GM18498 (cell line): ENCODE results near the gene EPHA7.

ENCODE experiments used
- ATAC-seq: cut with Tn5 transposase; IDR thresholded peaks from one replicate; pipeline ENCODE4 v1.9.1; 2021; ENCODE audit warnings: mild to moderate bottlenecking, moderate library complexity; ENCODE audit not compliant: unreplicated experiment

Gene EPHA7

DNA sequence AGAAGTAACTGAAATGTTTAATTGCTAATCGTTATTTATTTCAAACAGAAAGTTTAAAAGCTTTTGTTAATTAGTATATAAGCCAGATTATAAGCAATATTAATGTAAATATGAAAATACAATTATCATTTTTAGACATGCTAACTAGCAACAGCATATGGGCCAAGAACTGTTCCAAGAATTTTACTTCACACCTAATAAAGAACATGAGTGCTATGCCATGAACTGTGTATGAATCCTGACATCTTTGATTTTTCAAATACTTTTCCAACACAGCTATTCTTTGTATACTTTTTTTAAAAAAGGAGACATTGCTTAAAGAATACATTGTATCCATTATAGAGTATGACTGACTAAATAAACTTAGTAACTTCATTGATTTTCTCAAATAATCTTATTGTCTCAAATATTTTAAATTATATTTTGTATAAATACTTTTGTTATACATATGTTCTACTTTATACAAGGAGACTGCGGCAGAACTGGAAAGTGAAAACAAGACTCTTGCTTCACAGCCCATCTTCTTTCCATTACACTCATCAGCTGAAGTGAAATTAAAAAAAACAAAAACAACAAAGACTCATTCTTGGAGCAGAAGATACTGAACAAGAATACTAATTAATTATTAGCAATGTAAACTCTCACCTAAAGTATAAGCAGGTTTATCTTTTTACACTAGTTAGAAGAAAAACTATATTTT lies 89.9 kb downstream of the EPHA7 start:
- no peak for ATAC-seq

DNA sequence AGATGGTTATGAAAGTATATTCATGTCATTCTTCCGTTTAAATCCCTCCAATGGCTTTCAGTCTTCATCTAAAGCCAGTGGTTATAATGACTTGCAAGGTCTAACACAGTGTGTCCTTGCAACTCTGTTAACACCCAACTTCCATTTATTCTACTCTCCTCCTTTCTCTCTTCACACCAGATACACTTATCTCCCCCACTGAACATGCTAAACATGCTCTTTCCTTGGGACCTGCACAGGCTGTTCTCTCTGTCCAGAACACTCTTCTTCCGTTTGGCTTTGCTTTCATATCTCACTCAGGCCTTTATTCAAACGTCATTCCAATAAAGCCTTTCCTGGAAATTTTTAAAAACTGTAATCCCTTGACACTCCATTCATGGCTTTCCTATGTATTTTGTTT lies 91.5 kb downstream of the EPHA7 start:
- no peak for ATAC-seq

DNA sequence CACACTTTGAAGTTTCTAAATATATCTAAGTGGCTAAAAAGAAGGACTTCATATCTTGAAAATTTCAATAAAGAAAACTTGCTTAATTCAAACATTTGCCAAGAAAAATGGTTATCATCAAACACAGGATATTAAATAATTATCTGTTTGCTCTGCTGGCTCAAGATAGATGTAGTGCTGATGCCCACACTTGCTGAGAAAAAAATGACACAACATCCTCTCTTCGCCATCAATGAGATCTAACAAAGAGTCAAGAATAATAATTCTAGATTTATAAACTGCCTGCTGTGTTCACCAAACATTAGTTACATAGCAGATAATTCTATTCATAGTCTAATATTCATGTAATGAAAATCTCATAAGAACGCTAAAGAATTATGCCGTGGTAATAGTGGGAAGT lies 93.6 kb downstream of the EPHA7 start:
- no peak for ATAC-seq

DNA sequence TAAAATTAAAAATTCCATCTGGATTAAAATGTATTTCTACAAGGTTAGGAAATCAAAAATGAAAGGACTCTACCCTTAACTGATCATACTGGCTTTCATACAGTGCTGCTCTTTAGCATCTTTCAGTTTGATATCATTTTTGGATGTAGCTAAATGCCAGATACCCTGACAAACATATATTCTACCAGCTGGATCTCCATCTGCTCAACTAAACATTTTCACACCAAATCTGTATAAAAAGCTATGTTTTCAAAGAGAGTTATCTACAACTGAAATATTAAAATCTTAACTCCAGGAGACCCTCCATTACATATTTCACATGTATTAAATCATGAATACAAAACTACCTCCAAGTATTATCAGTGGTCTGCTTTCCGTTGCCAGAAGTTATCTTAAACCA lies 95.7 kb downstream of the EPHA7 start:
- ATAC-seq: no peak

DNA sequence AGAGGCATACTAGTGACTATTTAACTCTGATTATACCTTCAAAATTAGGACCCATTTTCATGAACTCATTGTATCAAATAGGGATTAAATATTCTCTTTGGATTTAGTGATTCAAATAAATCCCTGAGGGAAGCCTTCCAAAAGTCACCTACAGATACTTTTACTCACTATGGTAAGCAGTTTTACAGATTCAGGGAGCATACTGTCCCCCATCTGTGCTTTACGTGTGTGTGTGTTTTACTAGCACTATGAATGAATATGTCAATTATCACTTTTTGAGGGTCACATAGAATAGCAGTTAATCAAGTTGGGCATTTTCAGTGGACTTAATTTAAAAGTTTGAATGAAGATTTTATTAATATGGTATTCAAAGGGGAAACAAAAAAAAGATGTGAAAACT lies 96.7 kb downstream of the EPHA7 start:
- ATAC-seq: no peak

DNA sequence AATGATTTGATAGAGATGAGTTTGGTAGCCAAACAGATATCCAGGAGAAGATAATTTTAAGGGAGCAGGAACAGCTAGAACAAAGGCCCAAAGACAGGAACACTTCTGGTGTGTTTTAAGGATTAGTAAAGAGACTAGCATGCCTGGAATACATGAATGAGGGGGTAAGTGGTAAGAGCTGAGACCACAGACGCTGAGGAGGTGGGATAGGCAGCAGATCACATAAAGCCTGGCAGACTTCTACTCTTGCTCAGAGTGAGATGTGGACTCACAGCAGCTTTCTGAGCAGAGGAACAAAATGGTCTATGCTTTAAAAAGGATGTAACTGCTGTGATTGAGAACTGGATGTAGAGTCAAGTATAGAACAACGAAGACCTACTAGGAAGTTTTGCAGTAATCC lies 100.1 kb downstream of the EPHA7 start:
- ATAC-seq: no peak

DNA sequence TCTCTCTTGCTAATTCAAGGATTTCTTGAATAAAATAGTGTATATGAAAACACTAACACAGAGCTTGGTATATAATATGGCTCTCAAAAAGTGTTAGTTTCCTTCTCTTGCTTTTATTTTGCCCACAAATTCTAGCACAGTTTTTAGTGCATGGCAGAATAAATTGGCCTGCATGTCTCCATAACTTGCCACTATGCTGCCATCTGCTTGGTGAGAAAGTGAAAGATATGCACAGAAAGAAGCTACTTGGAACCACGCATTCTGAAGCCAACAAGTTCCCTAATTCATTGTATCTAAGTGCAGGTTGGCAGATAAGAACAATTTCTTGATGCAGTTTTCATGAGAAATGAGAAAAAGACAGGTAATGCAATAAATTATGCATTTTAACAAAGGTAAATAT lies 101.2 kb downstream of the EPHA7 start:
- no peak for ATAC-seq

DNA sequence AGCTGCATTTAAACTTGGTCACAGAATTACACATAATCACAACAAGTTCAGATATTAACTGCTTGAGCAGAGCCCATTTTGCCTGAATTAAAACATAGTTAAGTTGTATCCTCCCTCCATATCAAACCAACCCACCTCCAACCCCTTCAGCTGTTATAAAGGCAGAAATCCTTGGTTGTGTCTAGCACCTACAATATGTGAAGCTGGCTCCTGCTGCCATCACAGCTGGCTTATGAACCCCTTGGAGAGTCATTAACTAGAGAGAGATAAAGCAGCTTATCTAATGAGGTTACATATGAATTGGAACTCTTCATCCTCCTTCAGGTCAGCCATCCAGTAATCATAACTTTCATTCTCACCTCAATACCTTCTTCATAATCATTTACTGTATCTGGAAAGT lies 101.8 kb downstream of the EPHA7 start:
- no peak for ATAC-seq

DNA sequence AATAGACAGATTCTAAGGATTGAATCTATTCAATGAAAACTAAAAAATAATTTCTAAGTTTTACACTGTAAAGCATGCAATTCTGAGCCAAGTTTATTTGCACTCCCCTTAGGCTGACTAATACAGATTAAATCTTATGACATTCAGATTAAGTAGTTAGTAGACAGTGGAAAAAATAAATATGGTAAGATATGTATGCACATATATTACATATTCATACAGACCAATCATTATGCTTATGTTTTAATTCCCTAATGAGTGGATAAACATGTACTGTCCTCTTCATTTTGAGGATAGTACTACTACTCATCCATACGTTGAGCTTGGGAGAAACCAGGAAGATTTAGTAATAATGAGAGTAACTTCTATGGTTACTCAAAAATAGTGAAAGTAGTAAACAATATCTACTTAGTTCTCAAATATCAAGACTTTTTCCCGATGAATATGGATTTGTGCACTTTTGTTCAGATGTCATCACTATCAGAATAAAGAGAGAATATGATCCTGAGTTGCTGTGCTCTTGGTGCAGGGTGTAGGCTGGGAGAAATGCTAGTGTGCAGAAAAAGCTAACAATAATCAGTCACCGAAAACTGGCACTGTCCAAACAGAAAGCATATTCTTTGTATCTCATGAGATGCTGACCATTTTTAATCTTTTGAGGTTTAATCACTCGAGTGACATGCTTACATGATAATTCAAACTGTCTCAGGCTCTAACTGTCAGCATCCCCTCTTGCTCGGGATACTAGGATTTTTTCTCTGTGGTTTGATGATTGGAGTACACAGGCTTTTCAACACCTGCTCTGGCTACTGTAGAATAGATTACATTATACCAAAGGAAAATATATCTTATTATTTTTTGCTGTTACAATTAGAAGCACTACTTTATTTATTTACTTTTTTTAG lies 111.6 kb downstream of the EPHA7 start:
- ATAC-seq: no peak

DNA sequence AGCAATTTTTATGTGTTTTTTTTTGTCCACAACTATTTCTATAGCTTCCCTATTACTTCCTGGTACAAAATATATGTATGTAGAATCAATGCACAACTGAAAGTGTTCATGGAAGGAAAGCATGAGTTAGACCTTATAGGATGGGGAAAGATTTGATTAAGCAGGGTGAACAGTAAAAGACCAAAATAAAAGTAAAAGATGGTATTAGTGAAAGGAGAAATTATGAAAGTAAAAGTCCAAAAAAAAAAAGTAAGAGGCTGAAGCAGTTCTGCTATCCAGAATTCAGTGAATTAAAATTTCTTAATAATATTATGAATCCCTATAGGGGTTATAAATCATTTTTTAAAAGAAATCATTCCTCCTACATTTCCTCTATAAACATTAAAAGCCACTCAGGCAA lies 114.3 kb downstream of the EPHA7 start:
- no peak for ATAC-seq

DNA sequence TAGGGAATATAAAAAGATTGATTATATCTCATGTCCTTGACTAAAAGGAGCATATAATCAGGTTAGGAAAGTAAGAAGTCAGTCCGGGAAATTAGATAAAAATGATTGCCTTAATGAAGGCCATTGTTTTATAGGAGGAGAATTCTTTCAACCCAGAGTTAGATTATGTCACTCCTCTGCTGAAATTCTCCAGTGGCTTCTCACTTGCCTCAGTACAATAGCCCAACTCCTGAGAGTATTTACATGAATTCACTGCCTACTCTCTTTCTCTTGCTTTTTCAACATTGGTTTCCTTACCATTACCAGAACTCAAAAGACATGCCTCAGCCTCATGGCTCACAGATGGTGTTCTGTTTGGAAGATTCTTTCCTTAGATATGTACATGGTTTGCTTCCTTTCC lies 114.9 kb downstream of the EPHA7 start:
- no peak for ATAC-seq

DNA sequence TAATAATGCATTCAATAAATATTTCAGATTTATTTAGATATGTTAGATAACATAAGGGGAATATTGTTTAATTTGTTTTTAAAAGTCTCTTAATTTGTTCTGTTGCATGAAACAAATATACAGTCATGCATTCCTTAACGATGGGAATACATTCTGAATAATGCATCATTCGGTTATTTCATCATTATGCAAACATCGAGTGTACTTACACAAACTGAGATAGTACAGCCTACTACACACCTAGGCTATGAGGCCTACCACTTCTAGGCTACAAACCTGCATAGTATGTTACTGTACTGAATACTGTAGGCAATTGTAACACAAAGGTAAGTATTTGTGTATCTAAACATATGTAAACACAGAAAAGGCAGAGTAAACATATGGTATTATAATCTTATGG lies 118.7 kb downstream of the EPHA7 start:
- ATAC-seq: no peak

DNA sequence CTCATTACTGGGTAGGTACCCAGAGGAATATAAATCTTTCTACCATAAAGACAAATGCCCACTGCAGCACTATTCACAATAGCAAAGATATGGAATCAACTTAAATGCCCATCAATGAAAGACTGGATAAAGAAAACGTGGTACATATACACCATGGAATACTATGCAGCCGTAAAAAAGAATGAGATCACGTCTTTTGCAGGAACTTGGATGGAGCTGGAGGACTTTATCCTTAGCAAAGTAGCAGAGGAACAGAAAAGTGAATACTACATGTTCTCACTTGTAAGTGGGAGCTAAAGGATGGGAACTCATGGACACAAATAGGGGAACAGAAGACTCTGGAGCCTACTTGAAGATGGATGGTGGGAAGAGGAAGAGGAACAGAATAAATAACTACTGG lies 119.7 kb downstream of the EPHA7 start:
- no peak for ATAC-seq

DNA sequence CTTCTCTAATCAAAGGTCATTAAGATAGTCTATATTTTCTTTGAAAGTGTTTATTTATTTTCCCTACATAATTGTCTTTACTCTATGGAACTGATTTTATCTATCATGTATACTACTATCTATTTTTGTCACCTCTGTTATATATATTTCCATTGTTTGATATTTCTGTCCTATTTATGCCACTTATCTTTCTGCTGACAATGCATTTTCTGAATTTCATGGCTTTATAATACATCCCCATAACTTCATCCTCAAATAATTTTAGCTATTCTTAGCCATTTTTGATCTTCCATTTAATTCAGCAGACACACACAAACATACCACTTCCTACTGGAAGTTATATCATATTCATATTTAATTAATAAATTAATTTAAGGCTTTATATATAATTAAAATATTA lies 123.7 kb downstream of the EPHA7 start:
- no peak for ATAC-seq

DNA sequence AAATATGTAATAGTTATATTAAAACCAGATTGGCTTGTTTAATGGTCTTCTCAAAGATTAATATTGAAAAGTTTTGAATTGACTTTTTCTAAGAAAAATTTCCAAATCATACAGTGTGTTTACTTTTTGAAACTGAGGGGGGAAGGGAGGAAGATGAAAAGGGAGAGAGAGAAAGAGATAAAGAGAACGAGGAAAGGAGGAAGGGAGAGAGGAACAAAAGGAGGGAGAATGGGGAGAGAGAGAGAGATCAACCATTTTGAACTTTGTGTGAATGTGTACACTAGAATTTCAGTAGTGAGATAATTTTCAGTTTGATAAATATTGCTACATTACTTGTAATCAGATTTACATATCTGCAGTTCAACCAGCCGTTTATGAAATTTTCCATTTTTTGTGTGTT lies 124.5 kb downstream of the EPHA7 start:
- ATAC-seq: no peak

DNA sequence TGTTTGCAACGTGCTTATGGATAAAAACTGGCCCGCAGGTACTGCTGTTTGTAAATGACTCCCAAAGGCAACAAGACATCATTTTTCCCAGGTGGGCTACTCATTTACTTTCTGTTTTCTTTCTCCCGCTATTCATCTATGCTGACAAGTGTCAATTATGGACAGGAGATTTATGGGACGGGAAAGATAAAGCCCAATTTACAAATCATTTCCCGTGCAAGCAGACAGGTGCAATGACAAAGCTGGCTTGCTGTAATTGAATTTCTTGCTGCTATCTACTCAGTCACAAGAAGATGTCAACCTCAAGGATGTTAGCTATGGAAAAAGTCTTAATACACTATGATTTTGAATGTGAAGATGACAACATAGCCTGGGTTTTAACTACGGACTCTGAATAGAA lies 125.5 kb downstream of the EPHA7 start:
- ATAC-seq: no peak

DNA sequence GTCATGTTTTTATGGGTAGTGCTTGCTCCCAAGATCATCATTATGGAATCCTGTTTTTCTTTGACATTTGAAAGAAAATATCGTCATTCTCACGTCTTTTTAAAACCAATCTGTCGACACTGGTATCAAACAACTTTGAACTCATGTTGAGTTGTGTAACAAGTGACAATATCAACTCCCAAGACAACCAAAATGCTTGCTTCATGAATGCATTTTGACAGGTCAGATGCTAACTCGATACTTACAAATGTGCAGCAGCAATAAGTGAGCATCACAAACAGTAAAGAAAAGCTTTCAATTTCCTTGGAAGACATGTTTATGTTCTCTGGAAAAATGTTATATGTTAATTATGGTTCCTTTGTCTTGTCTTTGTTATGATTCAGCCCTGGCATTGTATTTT lies 125.9 kb downstream of the EPHA7 start:
- ATAC-seq: no peak

DNA sequence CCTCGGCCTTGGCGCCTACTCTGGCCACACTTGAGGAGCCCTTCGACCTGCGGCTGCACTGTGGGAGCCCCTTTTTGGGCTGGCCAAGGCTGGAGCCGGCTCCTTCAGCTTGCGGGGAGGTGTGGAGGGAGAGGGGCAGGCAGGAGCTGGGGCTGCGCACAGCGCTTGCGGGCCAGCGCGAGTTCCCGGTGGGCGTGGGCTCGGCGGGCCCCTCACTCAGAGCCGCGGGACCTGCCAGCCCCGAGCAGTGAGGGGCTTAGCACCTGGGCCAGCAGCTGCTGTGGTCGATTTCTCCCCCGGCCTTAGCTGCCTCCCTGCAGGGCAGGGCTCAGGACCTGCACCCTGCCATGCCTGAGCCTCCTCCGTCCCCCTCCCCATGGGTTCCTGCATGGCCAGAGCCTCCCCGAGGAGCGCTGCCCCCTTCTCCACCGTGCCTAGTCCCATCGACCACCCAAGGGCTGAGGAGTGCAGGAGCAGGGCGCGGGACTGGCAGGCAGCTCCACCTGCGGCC lies 136.8 kb downstream of the EPHA7 start:
- ATAC-seq: no peak

DNA sequence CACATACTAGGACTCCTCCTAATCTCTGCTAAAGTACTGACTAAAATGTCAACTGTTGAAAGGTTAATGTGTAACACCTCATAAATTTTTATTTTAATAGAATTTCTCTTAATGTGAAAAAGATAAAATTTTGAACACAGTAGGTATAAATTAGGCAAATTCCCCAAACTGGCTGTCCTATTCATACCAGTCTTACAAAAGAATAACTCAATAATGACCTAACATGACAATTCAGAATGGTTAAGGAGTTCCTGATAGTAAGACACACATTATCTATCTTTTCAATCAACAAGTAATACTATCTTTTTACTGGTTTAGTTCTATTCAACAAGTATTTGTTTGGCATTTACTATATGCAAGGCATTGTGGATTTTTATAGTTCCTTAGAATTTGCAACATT lies 141.1 kb downstream of the EPHA7 start:
- no peak for ATAC-seq

DNA sequence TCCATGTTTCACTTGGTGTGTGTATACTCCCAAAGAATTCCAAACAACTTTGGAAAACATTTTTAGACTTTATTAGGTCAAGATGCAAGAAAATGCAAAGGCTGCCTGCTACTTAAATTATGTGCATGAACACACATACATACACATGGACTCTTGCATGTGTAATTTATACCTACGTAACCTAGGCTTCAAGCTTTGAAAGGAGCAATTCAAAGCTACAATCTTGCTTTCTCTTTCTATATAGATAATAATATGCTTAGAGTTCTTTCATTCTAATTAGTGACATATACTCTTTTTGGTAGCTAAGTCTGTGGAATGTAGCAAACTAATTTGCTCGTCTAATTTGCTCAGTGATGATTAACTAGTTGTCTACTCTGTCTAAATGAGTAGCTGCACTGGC lies 146.5 kb downstream of the EPHA7 start:
- no peak for ATAC-seq

DNA sequence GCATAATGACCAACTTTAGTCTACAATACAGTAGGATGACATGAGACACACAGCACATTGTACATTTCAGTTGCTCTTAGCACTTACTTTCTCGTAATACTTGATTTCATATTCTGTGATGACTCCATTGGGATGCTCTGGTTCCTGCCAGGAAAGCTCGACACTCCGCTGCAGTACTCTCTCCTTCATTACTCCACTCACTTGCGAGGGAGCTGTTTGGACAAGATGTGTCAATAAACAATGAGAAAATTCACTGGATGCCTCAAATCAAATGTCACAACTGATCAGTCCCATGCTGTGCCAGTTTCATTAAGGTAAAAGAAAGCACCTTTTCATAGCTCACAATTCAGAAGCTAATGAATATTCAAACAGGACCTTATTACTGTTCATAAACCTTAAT lies 147.1 kb downstream of the EPHA7 start:
- no peak for ATAC-seq

DNA sequence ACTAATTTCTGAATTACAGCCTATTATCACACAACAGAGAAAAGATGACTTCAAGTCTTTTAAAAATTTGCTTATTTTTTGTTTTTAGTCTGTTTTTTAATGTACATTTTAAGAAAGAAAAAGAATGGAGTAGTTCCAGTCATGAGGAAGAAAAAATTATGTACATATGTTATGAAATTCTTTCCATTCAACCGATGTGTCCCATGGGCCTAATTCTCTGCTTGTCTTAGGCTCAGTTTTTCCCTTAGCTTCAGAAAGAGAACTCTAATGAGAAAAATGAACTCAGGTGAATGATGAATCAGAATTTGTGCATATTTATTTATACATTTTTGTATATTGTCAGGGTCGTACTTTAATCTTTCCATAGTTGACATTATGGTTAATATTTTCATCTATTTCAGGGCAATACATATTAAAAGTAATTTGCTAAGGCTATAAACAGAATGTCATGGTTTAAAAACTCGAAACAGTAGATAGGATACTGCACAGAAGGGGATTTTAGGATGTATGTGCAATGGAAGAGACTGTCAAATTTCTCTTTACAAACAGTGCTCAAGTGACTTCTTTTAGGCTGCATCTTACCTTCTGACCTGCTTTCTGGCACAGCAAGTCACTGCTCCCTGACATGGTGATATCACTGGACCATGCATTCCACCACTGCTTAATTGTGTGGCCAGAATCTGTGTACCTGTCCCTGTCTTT lies 153.1 kb downstream of the EPHA7 start:
- no peak for ATAC-seq
